Endothelial cell of umbilical vein (primary cell): ENCODE data around the gene MORN3. TPM values are rescaled to one million over a fixed set of nuclear protein-coding genes. Genes with fewer than 3 reads are reported as not detected.
A peak's percentile ranks its signal among the peaks of the same experiment; 100 is the strongest.

ENCODE experiments used
- BruUV-seq: library from RNA; stranded (reverse); fragments of 400-500 nt; replicated peaks from 2 replicates; lab custom pipeline; 2021; lab: Mats Ljungman, UMichigan
- CTCF ChIA-PET: fragments of 300-600, 350-600 bp; sonication (Branson Sonifier 250); formaldehyde crosslinking; loops from one replicate; lab custom pipeline; 2021; ENCODE audit warnings: antibody characterized with exemption, inconsistent platforms; lab: Charles Lee
- POLR2A ChIA-PET: fragments of 300-600, 350-600 bp; sonication (Branson Sonifier 250); formaldehyde crosslinking; loops from one replicate; lab custom pipeline; 2021; ENCODE audit warnings: antibody characterized with exemption, inconsistent platforms; lab: Charles Lee
- DNase-seq: peaks from one replicate; pipeline ENCODE4 v3.0.0-alpha.2; 2011; ENCODE audit warnings: low read depth, low spot score
- FAIRE-seq: peaks from 2 replicates; lab custom pipeline; 2011; peaks lifted over from hg19 to GRCh38; lab: Jason Lieb, UNC
- H2AFZ ChIP-seq: 2 replicates; pipeline ENCODE4 v1.6.0; 2012; ENCODE audit warnings: low read depth, low read length, control low read depth, inconsistent platforms
- H3K27ac ChIP-seq: 2 replicates; pipeline ENCODE4 v1.5.1; 2011; ENCODE audit warnings: low read depth, mild to moderate bottlenecking, control low read depth, low read length, moderate library complexity; ENCODE audit not compliant: insufficient read depth
- H3K27me3 ChIP-seq, 2 experiments: 2 replicates each; pipeline versions ENCODE4 v1.6.0 to v1.6.1; 2011; ENCODE audit warnings: low read length in 2 of 2, mixed read lengths in 1 of 2; ENCODE audit not compliant: control insufficient read depth in 2 of 2, insufficient read depth in 2 of 2
- H3K36me3 ChIP-seq, 2 experiments: 2 replicates in 1 of 2; 3 replicates in 1 of 2; pipeline ENCODE4 v1.5.1; 2011; ENCODE audit warnings: low read length in 2 of 2, mild to moderate bottlenecking in 1 of 2, moderate library complexity in 1 of 2; ENCODE audit not compliant: control insufficient read depth in 2 of 2, insufficient read depth in 2 of 2; ENCODE audit errors: extremely low read depth in 1 of 2
- H3K4me1 ChIP-seq: 3 replicates; pipeline ENCODE4 v1.5.1; 2011; ENCODE audit warnings: mild to moderate bottlenecking, low read length; ENCODE audit not compliant: control insufficient read depth, insufficient read depth; ENCODE audit errors: extremely low read depth
- H3K4me2 ChIP-seq: 2 replicates; pipeline ENCODE4 v1.6.1; 2011; ENCODE audit warnings: low read length, control low read depth, mixed read lengths; ENCODE audit not compliant: insufficient read depth
- H3K4me3 ChIP-seq, 3 experiments: fragments of 200-600 bp in 1 of 3; sonication (generic), shearing (Covaris generic) in 1 of 3; replicated peaks in 1 of 3; 2 replicates each; pipeline ENCODE4 v1.5.1; 2011 to 2016; ENCODE audit warnings: control low read depth in 3 of 3, low read length in 3 of 3, mild to moderate bottlenecking in 2 of 3, inconsistent platforms in 1 of 3, low read depth in 1 of 3, moderate library complexity in 1 of 3; ENCODE audit not compliant: insufficient read depth in 1 of 3
- H3K79me2 ChIP-seq: 2 replicates; pipeline ENCODE4 v1.6.0; 2012; ENCODE audit warnings: low read length, inconsistent platforms; ENCODE audit not compliant: control insufficient read depth, insufficient read depth
- H3K9ac ChIP-seq: replicated peaks from 2 replicates; pipeline ENCODE3; 2011; ENCODE audit warnings: low read length, control low read depth; ENCODE audit not compliant: insufficient read depth; ENCODE audit errors: extremely low read depth
- H3K9me1 ChIP-seq: replicated peaks from 3 replicates; pipeline ENCODE4 v1.6.0; 2011; ENCODE audit warnings: mild to moderate bottlenecking, low read length; ENCODE audit not compliant: control insufficient read depth, insufficient read depth; ENCODE audit errors: extremely low read depth
- H3K9me3 ChIP-seq: replicated peaks from 2 replicates; pipeline ENCODE4 v1.5.1; 2012; ENCODE audit warnings: low read length, inconsistent platforms; ENCODE audit not compliant: control insufficient read depth, insufficient read depth
- H4K20me1 ChIP-seq: replicated peaks from 2 replicates; pipeline ENCODE3; 2011; ENCODE audit warnings: mild to moderate bottlenecking, low read length; ENCODE audit not compliant: control insufficient read depth, insufficient read depth; ENCODE audit errors: extremely low read depth
- EZH2 ChIP-seq: IDR thresholded peaks from 2 replicates; pipeline ENCODE4 v1.6.1; 2012; ENCODE audit warnings: borderline replicate concordance, low read depth, mild to moderate bottlenecking, moderate library complexity, low read length, inconsistent platforms; ENCODE audit not compliant: severe bottlenecking
- FOS ChIP-seq: IDR thresholded peaks from 2 replicates; pipeline ENCODE4 v1.6.1; 2011; ENCODE audit warnings: mild to moderate bottlenecking, low read length, moderate library complexity, borderline replicate concordance; ENCODE audit not compliant: insufficient read depth
- GATA2 ChIP-seq: IDR thresholded peaks from 2 replicates; pipeline ENCODE4 v1.7.0; 2011; ENCODE audit warnings: low read depth, mild to moderate bottlenecking, moderate library complexity, mixed read lengths, low read length; ENCODE audit not compliant: insufficient read length, insufficient read depth
- JUN ChIP-seq: IDR thresholded peaks from 2 replicates; pipeline ENCODE4 v1.6.1; 2011; ENCODE audit warnings: borderline replicate concordance, low read depth; ENCODE audit not compliant: insufficient read length, insufficient read depth
- MYC ChIP-seq: IDR thresholded peaks from one replicate; pipeline ENCODE4 v1.6.1; 2011; ENCODE audit warnings: mild to moderate bottlenecking, low read depth, low read length
- POLR2A ChIP-seq: IDR thresholded peaks from 2 replicates; pipeline ENCODE4 v1.6.1; 2012; ENCODE audit warnings: low read depth, mild to moderate bottlenecking, control low read depth, low read length
- POLR2AphosphoS5 ChIP-seq: IDR thresholded peaks from 2 replicates; pipeline ENCODE4 v1.6.1; 2012; ENCODE audit warnings: low read depth, mild to moderate bottlenecking, control low read depth, low read length, moderate library complexity; ENCODE audit not compliant: insufficient read depth
- dilution Hi-C: fragments of 300-500 bp; cut with MboI; formaldehyde crosslinking; loops from one replicate; pipeline ENCODE4 v1.15.0; 2019; ENCODE audit warnings: low sequenced_read_pairs; ENCODE audit not compliant: extremely low pct_ligation_motif_present
- intact Hi-C: fragments of 100-400 bp; cut with micrococcal nuclease; formaldehyde crosslinking; loops from one replicate; pipeline ENCODE4 v1.10.0; 2022
- polyA plus RNA-seq, 4 experiments: library from polyadenylated mRNA; depleted of rRNA in 3 of 4; stranded (reverse) in 3 of 4; unstranded in 1 of 4; fragments of >200 nt; gene quantifications; 2 replicates each; pipeline versions ENCODE4 v1.2.1 to v1.2.3, GENCODE V29; 2011 to 2012; ENCODE audit warnings: missing spikeins in 1 of 4
- total RNA-seq: library from RNA; stranded (reverse); gene quantifications from 2 replicates; pipeline ENCODE4 v1.2.3, GENCODE V29; 2021
- TF ChIP-seq, protein P1 (sequence below), 2 donors: IDR thresholded peaks; 1 replicate in 1 of 2; 2 replicates in 1 of 2; pipeline ENCODE4 v1.5.1; 2011; ENCODE audit warnings: low read length in 2 of 2, mild to moderate bottlenecking in 2 of 2, moderate library complexity in 2 of 2, control low read depth in 1 of 2, inconsistent platforms in 1 of 2, low read depth in 1 of 2; ENCODE audit not compliant: insufficient read depth in 1 of 2; ENCODE audit errors: extremely low read depth in 1 of 2
- TF ChIP-seq, protein P2 (sequence below): IDR thresholded peaks from 2 replicates; pipeline ENCODE4 v1.6.1; 2011; ENCODE audit not compliant: insufficient read depth, insufficient read length

Gene MORN3
- total and polyA plus RNA-seq, 2 donors (not counting 3 experiments of a cell fraction or from before 2014, with no cell fraction given), result 0.66 to 0.73 TPM

DNA sequence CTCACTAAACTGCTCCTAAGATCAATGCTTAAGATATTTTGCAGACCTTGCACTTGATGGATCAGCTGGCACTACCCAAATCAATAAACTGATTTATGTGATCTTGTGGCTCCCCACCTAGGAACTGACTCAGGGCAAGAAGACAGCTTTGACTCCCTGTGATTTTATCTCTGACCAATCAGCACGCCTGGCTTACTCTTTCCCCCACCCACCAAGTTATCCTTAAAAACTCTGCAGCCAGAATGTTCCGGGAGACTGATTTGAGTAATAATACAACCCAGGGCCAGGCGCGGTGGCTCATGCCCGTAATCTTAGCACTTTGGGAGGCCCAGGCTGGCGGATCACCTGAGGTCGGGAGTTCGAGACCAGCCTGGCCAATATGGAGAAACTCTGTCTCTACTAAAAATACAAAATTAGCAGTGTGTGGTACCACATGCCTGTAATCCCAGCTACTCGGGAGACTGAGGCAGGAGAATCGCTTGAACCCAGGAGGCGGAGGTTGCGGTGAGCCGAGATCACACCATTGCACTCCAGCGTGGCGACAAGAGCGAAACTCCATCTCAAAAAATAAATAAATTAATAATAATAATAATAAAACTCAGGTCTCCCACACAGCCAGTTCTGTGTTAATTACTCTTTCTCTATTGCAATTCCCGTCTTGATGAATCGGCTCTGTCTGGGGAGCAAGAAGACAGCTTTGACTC lies 12.0 kb downstream of the MORN3 start:
- Histone ChIP-seq H3K36me3 (no peaks in the 10 kb centered on the region), H3K9me3 (no peaks in the 10 kb centered on the region), H3K27me3 (no peaks in the 10 kb centered on the region), H3K79me2 (no peaks in the 10 kb centered on the region), H4K20me1 (no peaks in the 10 kb centered on the region), H3K9me1 (no peaks in the 10 kb centered on the region), H2AFZ (no peak overlapping the region), H3K4me3 (no peak overlapping the region), H3K27ac (no peak overlapping the region), H3K9ac (no peak overlapping the region), H3K4me1 (peaks cover 12% of the 10 kb centered on the region), H3K4me2 (no peak overlapping the region)
- ChIA-PET CTCF (interaction anchor here (1.0 to 3.7 kb wide), 3 partner anchors 11 to 105 kb away, joined by 5 to 21 read pairs (median 5); partner anchors contain the start of gene MORN3), POLR2A (no interaction called here)
- intact Hi-C loops (loop anchor here (1.0 kb wide), 1 partner anchor 28 kb away; no protein-coding TSS in a partner anchor), dilution Hi-C loops (no loop called here)
- BruUV-seq, result no TSS peak
- no peak for DNase-seq
- peak; percentile 46 for FAIRE-seq
- no peak for TF ChIP-seq JUN
- TF ChIP-seq POLR2A, result no peak
- no peak for TF ChIP-seq MYC
- TF ChIP-seq, protein P1, sequence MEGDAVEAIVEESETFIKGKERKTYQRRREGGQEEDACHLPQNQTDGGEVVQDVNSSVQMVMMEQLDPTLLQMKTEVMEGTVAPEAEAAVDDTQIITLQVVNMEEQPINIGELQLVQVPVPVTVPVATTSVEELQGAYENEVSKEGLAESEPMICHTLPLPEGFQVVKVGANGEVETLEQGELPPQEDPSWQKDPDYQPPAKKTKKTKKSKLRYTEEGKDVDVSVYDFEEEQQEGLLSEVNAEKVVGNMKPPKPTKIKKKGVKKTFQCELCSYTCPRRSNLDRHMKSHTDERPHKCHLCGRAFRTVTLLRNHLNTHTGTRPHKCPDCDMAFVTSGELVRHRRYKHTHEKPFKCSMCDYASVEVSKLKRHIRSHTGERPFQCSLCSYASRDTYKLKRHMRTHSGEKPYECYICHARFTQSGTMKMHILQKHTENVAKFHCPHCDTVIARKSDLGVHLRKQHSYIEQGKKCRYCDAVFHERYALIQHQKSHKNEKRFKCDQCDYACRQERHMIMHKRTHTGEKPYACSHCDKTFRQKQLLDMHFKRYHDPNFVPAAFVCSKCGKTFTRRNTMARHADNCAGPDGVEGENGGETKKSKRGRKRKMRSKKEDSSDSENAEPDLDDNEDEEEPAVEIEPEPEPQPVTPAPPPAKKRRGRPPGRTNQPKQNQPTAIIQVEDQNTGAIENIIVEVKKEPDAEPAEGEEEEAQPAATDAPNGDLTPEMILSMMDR (IDR thresholded peaks at IDR 0.05; ENCODE audit: extremely low read depth in 1 of 2, insufficient read depth in 1 of 2, low read depth in 1 of 2, low read length in 2 of 2), result no peak
- TF ChIP-seq GATA2, result no peak
- no peak for TF ChIP-seq EZH2
- no peak for TF ChIP-seq POLR2AphosphoS5
- TF ChIP-seq FOS, result no peak
- TF ChIP-seq, protein P2, sequence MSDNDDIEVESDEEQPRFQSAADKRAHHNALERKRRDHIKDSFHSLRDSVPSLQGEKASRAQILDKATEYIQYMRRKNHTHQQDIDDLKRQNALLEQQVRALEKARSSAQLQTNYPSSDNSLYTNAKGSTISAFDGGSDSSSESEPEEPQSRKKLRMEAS, result no peak
